HTERT RPE-1 (cell line): ENCODE measurements around the gene FAR1.
"Not testable (repeated sequence)": the region's sequence is repeated elsewhere in the genome, so short reads cannot be mapped to it uniquely, and the experiment has no call there.

Experiments used
- in situ Hi-C: fragments of 300-500 bp; cut with MboI; formaldehyde crosslinking; loops from 4 replicates; pipeline ENCODE4 v1.14.3; 2020; ENCODE audit warnings: low sequenced_read_pairs

The FAR1 gene

DNA sequence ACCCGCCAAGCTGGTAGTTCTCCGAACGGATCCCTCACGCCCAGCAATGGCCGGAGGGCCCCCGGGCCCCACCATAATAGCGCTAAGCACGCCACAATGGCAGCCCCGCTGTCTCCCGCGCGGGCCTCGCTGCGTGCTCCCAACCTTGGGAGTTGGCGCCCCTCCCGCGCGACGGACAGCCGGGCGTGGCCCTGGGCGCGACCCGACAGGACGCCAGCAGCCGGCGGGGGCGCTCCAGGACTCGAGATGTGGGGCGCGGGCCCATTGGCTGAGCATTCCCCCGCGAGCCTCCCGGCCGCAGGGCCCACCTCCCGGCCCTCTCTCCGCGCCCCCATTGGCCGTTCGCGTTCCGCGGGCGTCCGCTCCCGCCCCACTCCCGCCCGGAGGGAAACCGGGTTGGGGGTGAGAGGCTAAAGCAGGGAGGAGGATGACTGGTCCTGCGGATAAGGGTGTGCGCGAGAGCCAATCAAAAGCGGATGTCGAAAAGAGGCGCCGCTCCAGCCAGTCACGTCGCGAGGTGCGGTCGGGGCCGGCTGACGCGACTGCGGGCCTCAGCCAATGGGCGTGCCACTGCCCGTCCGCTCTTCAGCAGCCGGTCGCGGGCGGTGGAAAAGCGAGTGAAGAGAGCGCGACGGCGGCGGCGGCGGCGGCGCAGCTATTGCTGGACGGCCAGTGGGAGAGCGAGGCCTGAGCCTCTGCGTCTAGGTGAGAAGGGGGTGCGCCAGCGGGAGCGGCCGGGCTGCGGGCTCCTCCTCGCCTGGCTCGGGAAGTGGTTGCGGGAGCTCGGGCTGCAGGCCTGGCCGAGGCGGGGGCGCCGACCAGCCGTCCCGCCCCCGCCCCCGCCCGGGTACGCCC lies at the start of gene FAR1:
FAR1 (plus strand) TSS at position 567 of the 855 bp plus-strand sequence. CDS start 26,098 bp downstream, outside the sequence.
- in situ Hi-C loops, result no loop called here

DNA sequence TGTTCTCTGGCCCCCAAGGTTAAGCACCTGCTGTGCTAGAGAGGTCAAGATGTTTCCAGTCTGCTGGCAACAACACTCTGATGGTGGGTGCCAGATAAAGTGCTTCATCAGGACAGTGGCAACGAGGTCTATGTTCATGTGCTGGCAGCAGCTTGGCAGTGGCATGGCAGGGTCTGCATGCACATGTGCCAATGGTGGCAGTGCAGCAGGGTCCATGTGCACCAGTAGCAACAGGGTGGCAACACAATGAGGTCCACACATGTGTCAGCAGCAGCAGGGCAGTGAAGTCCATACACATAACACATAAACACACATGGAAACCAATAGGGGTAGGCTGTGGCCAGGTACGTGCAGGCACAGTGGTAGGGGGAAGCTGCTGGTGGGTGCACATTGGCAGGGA lies 48.4 kb upstream of the FAR1 start:
- in situ Hi-C loops, result no loop called here

DNA sequence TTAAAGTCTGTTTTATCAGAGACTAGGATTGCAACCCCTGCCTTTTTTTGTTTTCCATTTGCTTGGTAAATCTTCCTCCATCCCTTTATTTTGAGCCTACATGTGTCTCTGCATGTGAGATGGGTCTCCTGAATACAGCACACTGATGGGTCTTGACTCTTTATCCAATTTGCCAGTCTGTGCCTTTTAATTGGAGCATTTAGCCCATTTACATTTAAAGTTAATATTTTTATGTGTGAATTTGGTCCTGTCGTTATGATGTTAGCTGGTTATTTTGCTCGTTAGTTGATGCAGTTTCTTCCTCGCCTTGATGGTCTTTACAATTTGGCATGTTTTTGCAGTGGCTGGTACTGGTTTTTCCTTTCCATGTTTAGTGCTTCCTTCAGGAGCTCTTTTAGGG lies 41.6 kb upstream of the FAR1 start:
- in situ Hi-C loops, result not testable (repeated sequence)

DNA sequence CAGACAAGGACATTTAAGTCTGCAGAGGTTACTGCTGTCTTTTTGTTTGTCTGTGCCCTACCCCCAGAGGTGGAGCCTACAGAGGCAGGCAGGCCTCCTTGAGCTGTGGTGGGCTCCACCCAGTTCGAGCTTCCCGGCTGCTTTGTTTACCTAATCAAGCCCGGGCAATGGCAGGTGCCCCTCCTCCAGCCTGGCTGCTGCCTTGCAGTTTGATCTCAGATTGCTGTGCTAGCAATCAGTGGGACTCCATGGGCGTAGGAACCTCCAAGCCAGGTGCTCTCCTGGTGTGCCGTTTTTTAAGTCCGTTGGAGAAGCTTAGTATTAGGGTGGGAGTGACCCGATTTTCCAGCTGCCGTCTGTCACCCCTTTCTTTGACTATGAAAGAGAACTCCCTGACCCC lies 39.8 kb upstream of the FAR1 start:
- in situ Hi-C loops, result not testable (repeated sequence)

DNA sequence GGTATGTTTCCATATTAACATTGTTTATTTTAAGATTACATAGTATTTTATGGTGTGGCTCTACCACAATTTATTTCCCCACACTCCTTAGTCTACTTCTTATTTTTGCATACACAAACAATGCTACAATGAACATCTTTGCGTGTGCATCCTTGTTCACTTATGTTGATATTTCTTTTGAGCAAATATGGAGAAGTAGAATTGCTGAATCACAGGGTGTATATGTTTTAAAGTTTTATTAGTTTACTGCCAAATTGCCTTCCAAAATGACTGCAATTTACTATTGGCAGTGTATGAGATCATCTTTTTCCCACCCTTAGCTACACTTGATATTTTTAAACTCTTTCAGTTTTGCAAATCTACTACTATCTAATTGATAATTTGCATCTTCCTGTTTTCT lies 38.7 kb upstream of the FAR1 start:
- in situ Hi-C loops, result no loop called here

DNA sequence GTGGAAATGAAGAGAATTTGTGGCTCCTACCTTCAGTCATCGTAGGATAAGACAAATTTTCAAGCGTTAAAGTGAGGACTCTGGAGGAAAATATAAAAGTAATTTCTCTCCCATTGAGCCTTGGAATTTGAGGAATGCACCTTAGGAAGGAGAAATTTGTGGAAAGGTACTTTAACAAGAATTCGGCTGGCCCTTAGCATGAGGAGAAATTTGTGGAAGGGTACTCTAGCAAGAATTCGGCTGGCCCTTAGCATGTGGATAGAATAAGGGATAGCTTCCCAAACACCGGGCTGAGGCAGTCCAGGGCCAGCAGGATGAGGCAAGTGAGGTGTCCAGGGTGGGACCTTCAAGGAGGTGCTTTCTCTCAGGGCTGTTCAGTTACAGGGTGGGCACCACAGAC lies 33.2 kb upstream of the FAR1 start:
- in situ Hi-C loops, result no loop called here

- in situ Hi-C loops, result no loop called here
Observed at GRCh38 chr11:13635804-13636203, 32.7 kb upstream of the FAR1 start.

- in situ Hi-C loops, result no loop called here
Observed at GRCh38 chr11:13637125-13638069, 31.1 kb upstream of the FAR1 start.

DNA sequence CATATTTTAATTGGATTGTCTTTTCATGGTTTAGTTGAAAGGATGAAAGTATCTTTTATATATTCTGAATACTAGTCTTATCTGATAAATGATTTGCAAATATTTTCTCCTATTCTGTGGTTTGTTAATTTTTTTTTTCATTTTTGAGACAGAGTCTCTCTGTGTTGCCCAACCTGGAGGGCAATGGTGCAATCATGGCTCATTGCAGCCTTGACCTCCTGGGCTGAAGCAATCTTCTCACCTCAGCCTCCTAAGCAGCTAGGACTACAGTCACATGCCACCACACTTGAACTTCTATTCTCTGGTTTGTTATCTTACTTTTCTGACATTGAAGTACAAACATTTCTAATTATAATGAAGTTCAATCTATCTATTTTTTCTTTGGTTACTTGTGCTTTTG lies 30.0 kb upstream of the FAR1 start:
- in situ Hi-C loops, result no loop called here

DNA sequence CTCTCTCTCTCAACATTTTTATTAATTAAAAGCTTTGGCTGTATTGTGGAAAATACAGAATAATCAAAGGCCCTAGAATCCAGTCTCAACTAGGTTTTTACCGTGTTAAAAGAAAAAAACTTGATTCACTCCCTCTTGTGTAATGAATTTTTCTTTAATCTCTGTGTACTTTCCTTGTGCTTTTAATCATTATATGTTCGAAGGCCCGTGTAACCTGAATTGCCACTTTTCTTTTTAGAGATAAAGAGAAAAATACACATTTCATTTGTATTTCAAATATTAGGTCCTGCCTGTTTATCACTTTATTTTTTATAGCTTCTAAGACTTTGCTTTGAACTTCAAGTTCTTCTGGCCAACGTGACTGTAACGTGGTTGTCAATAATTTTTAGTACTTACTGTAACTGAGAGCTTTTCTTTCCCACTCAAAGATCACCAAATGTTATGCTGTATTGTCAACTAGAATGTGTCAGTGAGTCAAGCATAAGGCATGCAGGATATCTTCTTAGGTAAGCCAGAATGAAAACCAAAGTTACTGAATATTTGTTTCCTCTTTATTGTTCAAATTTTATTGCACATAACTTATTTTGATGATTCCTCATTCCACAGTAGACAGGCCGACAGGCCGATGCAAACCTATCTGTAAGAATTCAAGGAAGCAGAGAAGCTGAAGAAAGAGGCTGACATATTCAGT lies 23.3 kb upstream of the FAR1 start:
- in situ Hi-C loops, result no loop called here

DNA sequence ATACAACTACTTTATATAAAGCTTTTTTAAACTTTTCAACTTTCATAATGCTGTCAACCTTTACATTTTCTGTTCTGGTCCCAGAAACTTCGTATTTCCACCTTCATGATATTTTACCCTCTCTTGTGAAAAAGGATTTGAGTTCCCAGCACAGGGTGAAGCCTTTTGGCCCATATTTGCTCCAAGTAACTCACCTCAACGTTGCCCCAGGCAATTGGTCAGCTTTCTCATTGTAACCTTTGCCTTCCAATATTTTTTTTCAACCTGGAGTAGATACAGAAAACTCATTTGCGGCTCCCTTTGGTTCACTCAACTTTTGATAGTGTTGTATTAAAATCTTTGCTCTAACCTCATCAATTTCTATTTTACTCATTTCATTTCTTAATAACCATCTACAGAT lies 21.1 kb upstream of the FAR1 start:
- in situ Hi-C loops, result no loop called here

DNA sequence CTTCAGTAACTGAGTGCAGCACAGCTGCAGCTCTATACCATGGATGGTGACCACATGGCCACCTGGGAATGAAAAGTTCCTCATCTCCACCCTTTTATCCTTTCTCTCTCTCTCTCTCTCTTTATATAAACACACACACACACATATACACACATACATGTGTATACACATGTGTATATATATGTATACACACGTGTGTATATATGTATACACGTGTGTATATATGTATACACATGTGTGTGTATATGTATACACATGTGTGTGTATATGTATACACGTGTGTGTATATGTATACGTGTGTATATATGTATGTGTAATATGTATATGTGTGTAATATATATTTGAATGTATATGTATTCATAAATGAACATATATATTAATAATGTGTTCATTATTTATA lies 18.8 kb upstream of the FAR1 start:
- in situ Hi-C loops, result no loop called here

DNA sequence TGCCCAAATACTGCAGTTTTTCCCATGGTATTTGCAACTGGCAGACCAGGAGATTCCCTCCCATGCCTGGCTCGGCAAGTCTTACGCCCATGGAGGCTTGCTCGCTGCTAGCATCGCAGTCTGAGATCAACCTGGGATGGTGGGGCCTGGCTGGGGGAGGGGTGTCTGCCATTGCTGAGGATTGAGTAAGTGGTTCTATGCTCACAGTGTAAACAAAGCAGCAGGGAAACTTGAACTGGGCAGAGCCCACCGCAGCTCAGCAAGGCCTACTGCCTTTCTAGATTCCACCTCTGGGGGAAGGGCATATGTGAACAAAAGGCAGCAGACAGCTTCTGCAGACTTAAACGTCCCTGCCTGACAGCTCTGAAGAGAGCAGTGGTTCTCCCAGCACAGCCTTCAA lies 17.0 kb upstream of the FAR1 start:
- in situ Hi-C loops, result not testable (repeated sequence)

- in situ Hi-C loops, result no loop called here
Observed at GRCh38 chr11:13661074-13661623, 7.3 kb upstream of the FAR1 start.

- in situ Hi-C loops, result no loop called here
Observed at GRCh38 chr11:13663631-13664071, 4.8 kb upstream of the FAR1 start.

DNA sequence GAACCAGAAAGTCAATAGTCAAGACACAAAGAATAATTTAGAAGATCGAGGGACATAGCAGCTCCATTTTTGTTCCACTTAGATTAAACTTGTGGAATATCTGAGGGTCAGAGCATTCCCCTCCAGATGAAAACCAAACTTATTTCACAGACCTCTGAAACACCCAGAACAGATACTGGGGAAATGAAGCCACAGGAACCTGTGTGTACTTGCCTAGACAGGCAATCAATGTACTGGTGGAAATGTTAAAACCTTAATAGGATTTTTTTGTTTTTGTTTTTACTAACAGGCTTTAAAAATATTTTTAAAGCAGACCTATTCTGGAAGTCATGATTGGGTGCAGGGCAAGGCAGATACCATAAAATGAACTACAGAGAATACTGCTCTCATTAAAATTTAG lies 4.1 kb upstream of the FAR1 start:
- in situ Hi-C loops, result no loop called here

- in situ Hi-C loops, result no loop called here
Observed at GRCh38 chr11:13666708-13667107, 1.8 kb upstream of the FAR1 start.

DNA sequence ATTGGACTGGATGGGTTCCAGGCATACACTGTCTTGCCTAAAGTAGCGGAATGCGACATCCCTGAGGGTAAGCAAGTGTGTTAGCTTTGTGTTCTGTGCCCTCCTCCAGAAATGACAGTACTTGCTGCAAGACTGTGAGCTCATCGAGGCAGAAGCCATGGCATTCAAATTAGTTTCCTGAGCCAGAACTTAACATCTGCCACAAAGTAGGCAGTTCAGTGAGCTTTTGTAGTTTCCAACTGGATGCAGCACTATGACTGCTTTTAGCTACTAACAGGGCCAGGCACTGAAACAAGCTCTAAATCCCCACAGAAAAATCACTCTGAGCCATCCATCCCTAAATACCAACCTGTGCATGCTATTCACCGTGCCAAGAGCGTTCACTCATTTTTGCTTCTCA lies 1.2 kb upstream of the FAR1 start:
- in situ Hi-C loops, result no loop called here

DNA sequence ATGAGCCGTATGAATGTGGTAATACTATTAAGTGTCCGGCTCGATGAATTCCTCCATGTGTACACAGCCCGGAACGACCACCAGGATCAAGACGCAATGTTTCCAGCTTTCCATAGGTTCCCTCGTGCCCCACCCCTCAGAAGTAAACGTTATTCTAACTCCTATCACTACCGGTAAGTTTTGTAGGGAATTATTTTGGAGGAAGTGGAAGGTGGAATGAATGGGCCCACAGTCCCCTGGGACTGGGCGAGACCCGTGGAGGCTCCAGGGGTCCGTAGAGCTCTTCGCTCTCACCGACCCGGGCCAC lies 720 bp upstream of the FAR1 start:
- in situ Hi-C loops, result no loop called here

- in situ Hi-C loops, result no loop called here
Observed at GRCh38 chr11:13668957-13669521, 571 bp downstream of the FAR1 start.
